AG10803 (cell line): ENCODE measurements around the gene PIK3R6.

ENCODE experiments used
- DNase-seq: peaks from one replicate; pipeline ENCODE4 v3.0.0; 2010; ENCODE audit warnings: low read depth
- H3K4me3 ChIP-seq: 2 replicates; pipeline ENCODE4 v1.5.1; 2011; ENCODE audit warnings: mild to moderate bottlenecking, low read length, control low read depth
- TF ChIP-seq, protein P1 (sequence below): conservative IDR thresholded peaks from 2 replicates; pipeline ENCODE4 v1.5.1; 2011; ENCODE audit warnings: mild to moderate bottlenecking, low read length, control low read depth, inconsistent platforms

PIK3R6 gene

GRCh38 chr17:8880466-8880865, 13.0 kb upstream of the PIK3R6 start:
- no peak for DNase-seq
- TF ChIP-seq, protein P1, sequence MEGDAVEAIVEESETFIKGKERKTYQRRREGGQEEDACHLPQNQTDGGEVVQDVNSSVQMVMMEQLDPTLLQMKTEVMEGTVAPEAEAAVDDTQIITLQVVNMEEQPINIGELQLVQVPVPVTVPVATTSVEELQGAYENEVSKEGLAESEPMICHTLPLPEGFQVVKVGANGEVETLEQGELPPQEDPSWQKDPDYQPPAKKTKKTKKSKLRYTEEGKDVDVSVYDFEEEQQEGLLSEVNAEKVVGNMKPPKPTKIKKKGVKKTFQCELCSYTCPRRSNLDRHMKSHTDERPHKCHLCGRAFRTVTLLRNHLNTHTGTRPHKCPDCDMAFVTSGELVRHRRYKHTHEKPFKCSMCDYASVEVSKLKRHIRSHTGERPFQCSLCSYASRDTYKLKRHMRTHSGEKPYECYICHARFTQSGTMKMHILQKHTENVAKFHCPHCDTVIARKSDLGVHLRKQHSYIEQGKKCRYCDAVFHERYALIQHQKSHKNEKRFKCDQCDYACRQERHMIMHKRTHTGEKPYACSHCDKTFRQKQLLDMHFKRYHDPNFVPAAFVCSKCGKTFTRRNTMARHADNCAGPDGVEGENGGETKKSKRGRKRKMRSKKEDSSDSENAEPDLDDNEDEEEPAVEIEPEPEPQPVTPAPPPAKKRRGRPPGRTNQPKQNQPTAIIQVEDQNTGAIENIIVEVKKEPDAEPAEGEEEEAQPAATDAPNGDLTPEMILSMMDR = no peak
- H3K4me3 ChIP-seq = no peak overlapping the region

- TF ChIP-seq, protein P1 = no peak
- no peak overlapping the region for H3K4me3 ChIP-seq
- no peak for DNase-seq
Observed at GRCh38 chr17:8879410-8879809, 11.9 kb upstream of the PIK3R6 start.

GRCh38 chr17:8877984-8878383, 10.5 kb upstream of the PIK3R6 start:
- TF ChIP-seq, protein P1 = no peak
- peak; percentile 9 for DNase-seq
- H3K4me3 ChIP-seq = no peak overlapping the region

GRCh38 chr17:8875957-8876356, 8.5 kb upstream of the PIK3R6 start:
- H3K4me3 ChIP-seq = no peak overlapping the region
- TF ChIP-seq, protein P1 = no peak
- peak; percentile 63 for DNase-seq

GRCh38 chr17:8875436-8875835, 8.0 kb upstream of the PIK3R6 start:
- H3K4me3 ChIP-seq = no peak overlapping the region
- TF ChIP-seq, protein P1 = no peak
- no peak for DNase-seq

- no peak for DNase-seq
- TF ChIP-seq, protein P1 = no peak
- no peak overlapping the region for H3K4me3 ChIP-seq
Observed at GRCh38 chr17:8873801-8874715, 6.6 kb upstream of the PIK3R6 start.
